HCT116 (cell line): Measurements from ENCODE around the gene TDP1.

Experiments
- ATF3 ChIP-seq: IDR thresholded peaks from 2 replicates; pipeline ENCODE4 v1.6.1; 2012
- EGR1 ChIP-seq: IDR thresholded peaks from 2 replicates; pipeline ENCODE4 v1.6.1; 2012; ENCODE audit warnings: low read depth
- EZH2 ChIP-seq: fragments of 200-600 bp; sonication (generic); IDR thresholded peaks from 2 replicates; pipeline ENCODE4 v1.6.1; 2017; ENCODE audit warnings: antibody characterized with exemption, mixed run types
- JUND ChIP-seq: IDR thresholded peaks from 2 replicates; pipeline ENCODE4 v1.6.1; 2012
- POLR2A ChIP-seq: IDR thresholded peaks from 2 replicates; pipeline ENCODE4 v1.7.0; 2011; ENCODE audit warnings: borderline replicate concordance; ENCODE audit not compliant: insufficient read depth, insufficient read length; ENCODE audit errors: extremely low read depth
- POLR2AphosphoS5 ChIP-seq: IDR thresholded peaks from 2 replicates; pipeline ENCODE4 v1.6.1; 2011; ENCODE audit warnings: mild to moderate bottlenecking, low read depth, low read length, moderate library complexity
- ZFX ChIP-seq: fragments of 450-650 bp; IDR thresholded peaks from 2 replicates; pipeline ENCODE4 v1.6.1; 2017
- TF ChIP-seq, protein P1 (sequence below), 3 experiments: fragments of 200-600 bp in 1 of 3; sonication (generic) in 1 of 3; IDR thresholded peaks in 2 of 3; conservative IDR thresholded peaks in 1 of 3; 2 replicates each; pipeline ENCODE4 v1.5.1; 2012 to 2017; ENCODE audit warnings: low read depth in 2 of 3, low read length in 2 of 3, antibody characterized with exemption in 1 of 3, borderline replicate concordance in 1 of 3, control low read depth in 1 of 3, mild to moderate bottlenecking in 1 of 3, mixed read lengths in 1 of 3, mixed run types in 1 of 3, moderate library complexity in 1 of 3; ENCODE audit not compliant: insufficient read depth in 1 of 3
- TF ChIP-seq, protein P2 (sequence below): IDR thresholded peaks from 2 replicates; pipeline ENCODE4 v1.6.1; 2012; ENCODE audit warnings: low read depth
- TF ChIP-seq, protein P3 (sequence below): IDR thresholded peaks from 2 replicates; pipeline ENCODE4 v1.6.1; 2012

DNA sequence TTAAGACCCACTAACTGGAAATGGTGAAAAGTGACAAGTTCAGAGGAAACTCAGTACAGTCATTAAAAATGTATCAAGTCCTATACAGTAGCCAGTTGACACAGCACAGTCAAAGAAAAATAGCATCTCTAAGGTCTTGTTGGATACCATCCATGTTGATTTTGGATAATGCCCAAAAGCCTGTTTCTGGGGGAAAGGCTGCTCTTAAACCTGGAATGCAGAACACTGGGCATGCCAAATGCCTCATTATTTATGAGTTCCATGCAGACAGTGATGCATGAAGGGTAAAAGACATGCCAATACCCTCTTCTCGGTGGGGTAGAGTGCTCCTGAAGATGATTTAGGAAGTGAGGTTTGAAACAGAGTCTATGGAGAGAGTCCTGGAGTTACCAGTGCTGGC, 135.7 kb downstream of the TDP1 start:
- TF ChIP-seq, protein P1, sequence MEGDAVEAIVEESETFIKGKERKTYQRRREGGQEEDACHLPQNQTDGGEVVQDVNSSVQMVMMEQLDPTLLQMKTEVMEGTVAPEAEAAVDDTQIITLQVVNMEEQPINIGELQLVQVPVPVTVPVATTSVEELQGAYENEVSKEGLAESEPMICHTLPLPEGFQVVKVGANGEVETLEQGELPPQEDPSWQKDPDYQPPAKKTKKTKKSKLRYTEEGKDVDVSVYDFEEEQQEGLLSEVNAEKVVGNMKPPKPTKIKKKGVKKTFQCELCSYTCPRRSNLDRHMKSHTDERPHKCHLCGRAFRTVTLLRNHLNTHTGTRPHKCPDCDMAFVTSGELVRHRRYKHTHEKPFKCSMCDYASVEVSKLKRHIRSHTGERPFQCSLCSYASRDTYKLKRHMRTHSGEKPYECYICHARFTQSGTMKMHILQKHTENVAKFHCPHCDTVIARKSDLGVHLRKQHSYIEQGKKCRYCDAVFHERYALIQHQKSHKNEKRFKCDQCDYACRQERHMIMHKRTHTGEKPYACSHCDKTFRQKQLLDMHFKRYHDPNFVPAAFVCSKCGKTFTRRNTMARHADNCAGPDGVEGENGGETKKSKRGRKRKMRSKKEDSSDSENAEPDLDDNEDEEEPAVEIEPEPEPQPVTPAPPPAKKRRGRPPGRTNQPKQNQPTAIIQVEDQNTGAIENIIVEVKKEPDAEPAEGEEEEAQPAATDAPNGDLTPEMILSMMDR (IDR thresholded peaks at IDR 0.05 in 2 of 3, conservative IDR thresholded peaks at IDR 0.05 in 1 of 3; ENCODE audit: borderline replicate concordance in 1 of 3, insufficient read depth in 1 of 3, low read depth in 2 of 3, low read length in 2 of 3) = no peak
- TF ChIP-seq POLR2A (no peak), EZH2 (no peak), POLR2AphosphoS5 (no peak), ZFX (no peak), ATF3 (no peak), JUND (no peak), EGR1 (no peak)
- TF ChIP-seq, protein P2, sequence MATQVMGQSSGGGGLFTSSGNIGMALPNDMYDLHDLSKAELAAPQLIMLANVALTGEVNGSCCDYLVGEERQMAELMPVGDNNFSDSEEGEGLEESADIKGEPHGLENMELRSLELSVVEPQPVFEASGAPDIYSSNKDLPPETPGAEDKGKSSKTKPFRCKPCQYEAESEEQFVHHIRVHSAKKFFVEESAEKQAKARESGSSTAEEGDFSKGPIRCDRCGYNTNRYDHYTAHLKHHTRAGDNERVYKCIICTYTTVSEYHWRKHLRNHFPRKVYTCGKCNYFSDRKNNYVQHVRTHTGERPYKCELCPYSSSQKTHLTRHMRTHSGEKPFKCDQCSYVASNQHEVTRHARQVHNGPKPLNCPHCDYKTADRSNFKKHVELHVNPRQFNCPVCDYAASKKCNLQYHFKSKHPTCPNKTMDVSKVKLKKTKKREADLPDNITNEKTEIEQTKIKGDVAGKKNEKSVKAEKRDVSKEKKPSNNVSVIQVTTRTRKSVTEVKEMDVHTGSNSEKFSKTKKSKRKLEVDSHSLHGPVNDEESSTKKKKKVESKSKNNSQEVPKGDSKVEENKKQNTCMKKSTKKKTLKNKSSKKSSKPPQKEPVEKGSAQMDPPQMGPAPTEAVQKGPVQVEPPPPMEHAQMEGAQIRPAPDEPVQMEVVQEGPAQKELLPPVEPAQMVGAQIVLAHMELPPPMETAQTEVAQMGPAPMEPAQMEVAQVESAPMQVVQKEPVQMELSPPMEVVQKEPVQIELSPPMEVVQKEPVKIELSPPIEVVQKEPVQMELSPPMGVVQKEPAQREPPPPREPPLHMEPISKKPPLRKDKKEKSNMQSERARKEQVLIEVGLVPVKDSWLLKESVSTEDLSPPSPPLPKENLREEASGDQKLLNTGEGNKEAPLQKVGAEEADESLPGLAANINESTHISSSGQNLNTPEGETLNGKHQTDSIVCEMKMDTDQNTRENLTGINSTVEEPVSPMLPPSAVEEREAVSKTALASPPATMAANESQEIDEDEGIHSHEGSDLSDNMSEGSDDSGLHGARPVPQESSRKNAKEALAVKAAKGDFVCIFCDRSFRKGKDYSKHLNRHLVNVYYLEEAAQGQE = no peak
- TF ChIP-seq, protein P3, sequence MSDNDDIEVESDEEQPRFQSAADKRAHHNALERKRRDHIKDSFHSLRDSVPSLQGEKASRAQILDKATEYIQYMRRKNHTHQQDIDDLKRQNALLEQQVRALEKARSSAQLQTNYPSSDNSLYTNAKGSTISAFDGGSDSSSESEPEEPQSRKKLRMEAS = no peak
